Glutamatergic neuron (in vitro differentiated cells): ENCODE measurements around the gene FOS. TPM values are rescaled to one million over a fixed set of nuclear protein-coding genes. Genes with fewer than 3 reads are reported as not detected.
A peak's percentile ranks its signal among the peaks of the same experiment; 100 is the strongest.

Source experiments
- DNase-seq: peaks from one replicate; pipeline ENCODE4 v3.0.0; 2022
- H3K27ac Mint-ChIP-seq: one replicate; pipeline ENCODE4 v1.8.0; 2020; ENCODE audit warnings: mild to moderate bottlenecking, mixed read lengths, inconsistent platforms; ENCODE audit not compliant: unreplicated experiment
- H3K27me3 Mint-ChIP-seq: one replicate; pipeline ENCODE4 v1.8.0; 2020; ENCODE audit warnings: mild to moderate bottlenecking, moderate library complexity, mixed read lengths, inconsistent platforms; ENCODE audit not compliant: unreplicated experiment
- H3K36me3 Mint-ChIP-seq: one replicate; pipeline ENCODE4 v1.8.0; 2020; ENCODE audit warnings: mild to moderate bottlenecking, mixed read lengths, inconsistent platforms; ENCODE audit not compliant: unreplicated experiment
- H3K4me1 Mint-ChIP-seq: one replicate; pipeline ENCODE4 v1.8.0; 2020; ENCODE audit warnings: mild to moderate bottlenecking, low read depth, mixed read lengths, inconsistent platforms; ENCODE audit not compliant: unreplicated experiment
- H3K4me3 Mint-ChIP-seq: one replicate; pipeline ENCODE4 v1.8.0; 2020; ENCODE audit warnings: mild to moderate bottlenecking, mixed read lengths, inconsistent platforms; ENCODE audit not compliant: unreplicated experiment
- H3K9me3 Mint-ChIP-seq: one replicate; pipeline ENCODE4 v1.8.0; 2020; ENCODE audit warnings: mild to moderate bottlenecking, moderate library complexity, mixed read lengths, inconsistent platforms; ENCODE audit not compliant: unreplicated experiment
- total RNA-seq: library from RNA; stranded (reverse); fragmentation: NEBNext Ultra II Directional; extraction: Animal tissue kit (Norgen Biotek cat#: 25700); gene quantifications from one replicate; pipeline ENCODE4 v1.2.1, GENCODE V29; 2021; ENCODE audit not compliant: unreplicated experiment
- TF ChIP-seq, protein P1 (sequence below): fragments of 200-600 bp; sonication (generic); IDR thresholded peaks from one replicate; pipeline ENCODE4 v1.5.0; 2021; ENCODE audit not compliant: partially characterized antibody, unreplicated experiment

FOS gene
- total RNA-seq, 1 donor from 2014 or later, result 2.9 TPM

DNA sequence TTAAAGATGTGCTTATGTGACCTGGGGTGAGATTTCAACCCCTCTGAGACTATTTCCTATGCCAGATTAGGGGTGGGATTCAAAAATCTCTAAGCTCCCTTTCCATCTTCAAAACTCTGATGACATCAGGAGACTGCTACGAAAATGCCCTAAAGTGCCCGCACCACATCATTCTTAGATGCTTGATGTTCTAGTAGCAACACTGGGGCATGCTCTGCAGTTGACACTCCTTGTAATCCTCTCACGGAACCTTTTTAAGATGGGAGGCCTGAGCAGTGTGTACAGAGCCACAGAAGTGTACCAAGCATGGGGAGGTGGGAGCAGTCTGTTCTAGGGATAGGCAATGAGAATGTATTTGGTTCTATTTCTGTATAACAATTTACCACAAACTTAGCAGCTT, 12.2 kb downstream of the FOS start:
- Mint-ChIP-seq H3K36me3 (no peaks in the 10 kb centered on the region), H3K27ac (no peak overlapping the region), H3K4me3 (no peak overlapping the region), H3K9me3 (peaks cover 4% of the 10 kb centered on the region), H3K4me1 (peaks cover 6% of the 10 kb centered on the region), H3K27me3 (no peaks in the 10 kb centered on the region)
- DNase-seq, result no peak
- TF ChIP-seq, protein P1, sequence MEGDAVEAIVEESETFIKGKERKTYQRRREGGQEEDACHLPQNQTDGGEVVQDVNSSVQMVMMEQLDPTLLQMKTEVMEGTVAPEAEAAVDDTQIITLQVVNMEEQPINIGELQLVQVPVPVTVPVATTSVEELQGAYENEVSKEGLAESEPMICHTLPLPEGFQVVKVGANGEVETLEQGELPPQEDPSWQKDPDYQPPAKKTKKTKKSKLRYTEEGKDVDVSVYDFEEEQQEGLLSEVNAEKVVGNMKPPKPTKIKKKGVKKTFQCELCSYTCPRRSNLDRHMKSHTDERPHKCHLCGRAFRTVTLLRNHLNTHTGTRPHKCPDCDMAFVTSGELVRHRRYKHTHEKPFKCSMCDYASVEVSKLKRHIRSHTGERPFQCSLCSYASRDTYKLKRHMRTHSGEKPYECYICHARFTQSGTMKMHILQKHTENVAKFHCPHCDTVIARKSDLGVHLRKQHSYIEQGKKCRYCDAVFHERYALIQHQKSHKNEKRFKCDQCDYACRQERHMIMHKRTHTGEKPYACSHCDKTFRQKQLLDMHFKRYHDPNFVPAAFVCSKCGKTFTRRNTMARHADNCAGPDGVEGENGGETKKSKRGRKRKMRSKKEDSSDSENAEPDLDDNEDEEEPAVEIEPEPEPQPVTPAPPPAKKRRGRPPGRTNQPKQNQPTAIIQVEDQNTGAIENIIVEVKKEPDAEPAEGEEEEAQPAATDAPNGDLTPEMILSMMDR, result no peak

DNA sequence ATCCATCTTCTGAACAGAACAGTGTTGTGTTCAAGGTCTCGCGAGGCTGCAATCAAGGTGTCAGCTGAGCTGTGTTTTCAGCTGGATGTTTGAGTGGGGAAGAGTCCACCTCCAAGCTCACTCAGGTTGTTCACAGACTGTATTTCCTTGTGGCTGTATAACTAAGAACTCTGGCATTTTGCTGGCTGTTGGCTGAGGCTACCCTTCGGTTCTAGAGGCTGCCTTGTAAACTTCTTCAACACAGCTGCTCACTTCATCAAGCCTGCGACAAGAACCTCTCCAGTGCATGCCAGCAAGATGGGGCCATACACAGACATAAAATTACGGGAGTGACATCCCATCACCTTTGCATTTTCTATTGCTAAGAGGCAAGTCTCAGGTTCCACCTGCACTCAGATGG, 12.7 kb downstream of the FOS start:
- H3K4me1 Mint-ChIP-seq, result peaks cover 7% of the 10 kb centered on the region
- H3K27me3 Mint-ChIP-seq, result no peaks in the 10 kb centered on the region
- no peak overlapping the region for H3K4me3 Mint-ChIP-seq
- peaks cover 4% of the 10 kb centered on the region for H3K9me3 Mint-ChIP-seq
- H3K27ac Mint-ChIP-seq, result no peak overlapping the region
- no peaks in the 10 kb centered on the region for H3K36me3 Mint-ChIP-seq
- TF ChIP-seq, protein P1, result no peak
- DNase-seq, result no peak

DNA sequence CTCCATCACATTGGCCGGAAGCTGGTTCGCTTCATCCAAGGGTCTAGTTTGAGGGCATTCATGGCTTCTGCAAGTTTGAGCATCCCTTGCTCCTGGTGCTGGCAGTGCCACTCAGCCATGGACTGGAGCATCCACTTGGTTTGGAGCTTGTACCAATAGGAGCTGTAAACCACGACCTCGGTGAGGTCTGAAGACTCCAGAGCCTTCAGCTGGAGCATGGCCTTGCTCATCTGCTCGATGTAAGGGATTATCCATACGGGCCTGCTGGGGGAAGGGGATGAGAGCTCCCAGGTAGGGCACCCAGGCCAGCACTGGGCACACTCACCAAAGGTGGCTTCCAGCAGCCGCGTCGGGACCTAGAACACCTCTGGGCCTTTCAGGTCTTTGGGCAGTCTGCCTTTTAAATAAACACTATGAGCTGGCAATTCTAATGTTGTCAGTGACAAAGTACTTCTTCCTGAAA, 13.5 kb downstream of the FOS start:
- no peak for DNase-seq
- Mint-ChIP-seq H3K27me3 (no peaks in the 10 kb centered on the region), H3K9me3 (peaks cover 3% of the 10 kb centered on the region), H3K4me3 (no peak overlapping the region), H3K27ac (no peak overlapping the region), H3K36me3 (no peaks in the 10 kb centered on the region), H3K4me1 (peaks cover 6% of the 10 kb centered on the region)
- TF ChIP-seq, protein P1, result no peak

DNA sequence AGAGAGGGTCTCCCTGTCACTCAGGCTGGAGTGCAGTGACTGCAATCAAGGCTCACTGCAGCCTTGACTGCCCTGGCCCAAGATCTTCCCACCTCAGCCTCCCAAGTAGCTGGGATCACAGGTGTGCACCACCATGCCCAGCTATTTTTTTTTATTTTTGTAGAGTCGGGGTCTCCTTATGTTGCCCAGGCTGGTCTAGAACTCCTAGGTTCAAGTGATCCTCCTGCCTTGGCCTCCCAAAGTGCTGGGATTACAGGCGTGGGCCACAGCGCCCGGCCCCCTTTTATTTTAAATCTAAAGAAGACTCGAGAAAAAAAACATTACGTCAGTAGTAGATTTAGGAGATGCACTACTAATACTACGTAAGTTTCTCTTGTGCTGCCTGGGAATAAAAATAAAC, 14.3 kb downstream of the FOS start:
- peak overlapping the region; percentile 81 for H3K4me3 Mint-ChIP-seq
- no peak for DNase-seq
- H3K27ac Mint-ChIP-seq, result peak overlapping the region; percentile 92
- H3K4me1 Mint-ChIP-seq, result peaks cover 6% of the 10 kb centered on the region
- no peaks in the 10 kb centered on the region for H3K27me3 Mint-ChIP-seq
- TF ChIP-seq, protein P1, result no peak
- H3K36me3 Mint-ChIP-seq, result no peaks in the 10 kb centered on the region
- H3K9me3 Mint-ChIP-seq, result peaks cover 3% of the 10 kb centered on the region

DNA sequence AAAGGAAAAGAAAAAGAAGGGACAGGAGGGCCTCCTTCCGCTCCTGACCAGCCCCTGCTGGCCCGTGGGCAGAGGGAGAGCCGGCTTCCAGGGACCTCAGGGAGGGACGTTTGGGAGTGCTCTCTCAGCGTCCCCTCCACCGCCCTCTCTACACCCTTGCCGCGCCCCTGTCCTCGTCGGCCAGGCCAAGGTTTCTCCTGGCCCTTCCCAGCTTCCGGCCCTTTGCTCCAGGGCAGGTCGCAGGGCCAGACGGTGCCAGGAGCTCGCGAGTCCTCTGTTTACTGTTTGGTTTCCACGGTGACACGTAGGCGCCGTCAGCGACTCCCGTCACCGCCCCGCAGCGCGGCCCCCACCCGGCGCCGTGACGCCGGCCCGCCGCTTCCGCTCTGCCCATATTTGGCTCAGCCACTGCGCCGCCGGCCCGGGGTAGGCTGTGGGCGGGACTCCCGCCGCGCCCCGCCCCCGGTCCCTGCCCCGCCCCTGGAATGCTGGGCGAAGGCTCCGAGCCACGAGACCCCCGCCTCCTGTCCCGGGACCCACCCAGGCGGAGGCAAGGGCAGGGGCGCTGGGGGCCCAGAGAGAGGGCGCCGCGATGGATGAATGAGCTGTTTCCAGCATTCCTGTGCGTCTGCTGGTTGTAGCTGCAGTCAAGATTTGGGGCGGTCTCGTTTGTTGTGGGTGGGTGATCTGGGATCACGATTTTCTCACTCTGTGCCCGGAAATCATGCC, 15.5 kb downstream of the FOS start:
- DNase-seq, result peak; percentile 95
- H3K36me3 Mint-ChIP-seq, result no peaks in the 10 kb centered on the region
- H3K27ac Mint-ChIP-seq, result peak overlapping the region; percentile 92
- H3K9me3 Mint-ChIP-seq, result peaks cover 4% of the 10 kb centered on the region
- TF ChIP-seq, protein P1, result no peak
- peaks cover 6% of the 10 kb centered on the region for H3K4me1 Mint-ChIP-seq
- H3K27me3 Mint-ChIP-seq, result no peaks in the 10 kb centered on the region
- peak overlapping the region; percentile 91 for H3K4me3 Mint-ChIP-seq
